HepG2 (cell line): ENCODE data around the gene KCTD5. TPM values are rescaled to one million over a fixed set of nuclear protein-coding genes. Genes with fewer than 3 reads are reported as not detected.

Experiments used
- AFF4 ChIP-seq: sonication (generic); formaldehyde crosslinking; IDR thresholded peaks from 2 replicates; pipeline ENCODE4 v1.4.0; 2020; ENCODE audit warnings: missing genetic modification reagents
- BRD4 ChIP-seq: sonication (generic); formaldehyde crosslinking; IDR thresholded peaks from 2 replicates; pipeline ENCODE4 v1.4.0; 2020; ENCODE audit warnings: missing genetic modification reagents
- ELF4 ChIP-seq: sonication (generic); formaldehyde crosslinking; IDR thresholded peaks from 2 replicates; pipeline ENCODE4 v1.5.0; 2020; ENCODE audit warnings: missing genetic modification reagents, mild to moderate bottlenecking, moderate library complexity, borderline replicate concordance
- HNF1A ChIP-seq, 2 experiments: sonication (generic) in 1 of 2; formaldehyde crosslinking in 1 of 2; IDR thresholded peaks; 2 replicates each; pipeline versions ENCODE4 v1.4.0 to v1.6.1; 2016 to 2020; ENCODE audit warnings: borderline replicate concordance in 1 of 2, low read depth in 1 of 2, mild to moderate bottlenecking in 1 of 2, missing genetic modification reagents in 1 of 2
- MLLT10 ChIP-seq: sonication (generic); formaldehyde crosslinking; IDR thresholded peaks from 2 replicates; pipeline ENCODE4 v1.4.0; 2020; ENCODE audit warnings: missing genetic modification reagents
- MXD4 ChIP-seq: IDR thresholded peaks from 2 replicates; pipeline ENCODE4 v1.6.1; 2016; ENCODE audit warnings: mild to moderate bottlenecking, missing biosample characterization, missing genetic modification reagents
- RXRB ChIP-seq: IDR thresholded peaks from 2 replicates; pipeline ENCODE4 v1.6.1; 2016; ENCODE audit warnings: borderline replicate concordance, missing genetic modification reagents, missing compliant biosample characterization
- SIX1 ChIP-seq: sonication (generic); formaldehyde crosslinking; IDR thresholded peaks from 2 replicates; pipeline ENCODE4 v1.4.0; 2020; ENCODE audit warnings: missing genetic modification reagents, borderline replicate concordance
- TFAP4 ChIP-seq: sonication (generic); IDR thresholded peaks from 2 replicates; pipeline ENCODE4 v1.6.1; 2016; ENCODE audit warnings: low read depth, borderline replicate concordance
- ZBTB44 ChIP-seq: sonication (generic); formaldehyde crosslinking; IDR thresholded peaks from 2 replicates; pipeline ENCODE4 v1.4.0; 2020; ENCODE audit warnings: missing genetic modification reagents
- ZNF263 ChIP-seq: sonication (generic); formaldehyde crosslinking; IDR thresholded peaks from 2 replicates; pipeline ENCODE4 v1.4.0; 2020; ENCODE audit warnings: missing genetic modification reagents
- ZNF296 ChIP-seq: sonication (generic); formaldehyde crosslinking; conservative IDR thresholded peaks from 2 replicates; pipeline ENCODE4 v1.5.0; 2020; ENCODE audit warnings: mild to moderate bottlenecking, missing genetic modification reagents
- ZNF431 ChIP-seq: sonication (generic); formaldehyde crosslinking; IDR thresholded peaks from 2 replicates; pipeline ENCODE4 v1.9.0; 2022; ENCODE audit warnings: missing genetic modification reagents, low read depth, mild to moderate bottlenecking, borderline replicate concordance
- ZNF782 ChIP-seq: sonication (generic); formaldehyde crosslinking; IDR thresholded peaks from 2 replicates; pipeline ENCODE4 v1.4.0; 2020; ENCODE audit warnings: missing genetic modification reagents, mild to moderate bottlenecking, borderline replicate concordance
- polyA plus RNA-seq, 8 experiments: library from polyadenylated mRNA; depleted of rRNA in 3 of 8; stranded (reverse) in 7 of 8; unstranded in 1 of 8; fragments of >200 nt; fragmentation: Illumina TruSeq in 4 of 8; extraction: Trizol in 4 of 8; gene quantifications; 2 replicates each; pipeline versions ENCODE4 v1.2.1 to v1.2.3, GENCODE V29; 2011 to 2016; ENCODE audit warnings: low read depth in 4 of 8, missing spikeins in 1 of 8, mixed read lengths in 1 of 8; ENCODE audit not compliant: insufficient read depth in 1 of 8
- total RNA-seq, 5 experiments: library from RNA; depleted of rRNA; stranded (reverse); fragments of >200 nt; fragmentation: Illumina TruSeq; extraction: Trizol; gene quantifications; 2 replicates each; pipeline ENCODE4 v1.2.3, GENCODE V29; 2016; ENCODE audit warnings: low read depth in 1 of 5
- TF ChIP-seq, protein P1 (sequence below): fragments of 450-650 bp; IDR thresholded peaks from 2 replicates; pipeline ENCODE4 v1.6.1; 2016

KCTD5 gene
- total and polyA plus RNA-seq, 2 of the 13 experiments (the other 11 are each of a cell fraction or from before 2014, with no cell fraction given) = 25.4 to 29.8 TPM

DNA sequence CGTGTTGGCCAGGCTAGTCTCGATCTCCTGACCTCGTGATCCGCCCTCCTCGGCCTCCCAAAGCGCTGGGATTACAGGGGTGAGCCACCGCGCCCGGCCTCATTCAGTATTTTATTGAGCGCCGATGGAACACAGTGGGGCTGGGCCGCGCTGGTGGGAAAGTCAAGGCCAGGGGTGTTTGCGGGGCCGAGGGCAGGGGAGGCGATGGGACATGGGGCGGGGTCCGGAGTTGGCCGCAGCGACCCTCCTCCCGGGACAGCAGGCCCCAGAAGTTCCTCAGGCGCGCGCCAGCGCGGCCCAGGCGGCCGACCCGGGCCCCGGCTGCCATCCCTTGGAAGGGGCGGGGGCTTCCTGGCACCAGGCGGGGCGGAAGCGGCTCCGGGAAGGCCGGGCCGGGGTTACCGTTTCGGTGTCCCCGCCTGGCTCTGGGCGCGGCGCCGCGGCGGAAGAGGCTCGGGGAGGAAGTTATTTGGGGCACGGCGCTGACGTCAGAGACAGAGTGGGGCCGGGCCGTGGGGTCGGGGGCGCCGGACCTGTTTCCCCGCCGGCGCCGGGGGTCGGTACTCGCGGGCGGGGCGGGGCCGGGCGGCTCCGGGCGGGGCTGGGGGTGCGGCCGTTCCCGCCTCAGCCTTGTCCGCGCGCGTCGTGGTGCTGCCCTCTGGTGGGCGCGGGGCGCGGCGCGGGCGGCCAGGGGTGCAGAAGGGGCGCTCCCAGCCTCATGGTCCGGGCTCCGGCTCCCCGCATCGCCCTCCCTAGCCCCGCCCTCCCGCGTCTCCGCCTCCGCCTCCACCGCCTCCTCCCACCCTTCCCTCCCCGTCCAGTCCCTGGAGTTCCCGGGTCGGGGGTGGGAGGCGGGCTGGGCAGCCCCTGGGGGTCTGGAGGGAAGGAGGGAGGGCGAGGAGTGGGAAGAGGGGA, 38.7 kb downstream of the KCTD5 start (continued):
- no peak for TF ChIP-seq HNF1A (IDR thresholded peaks at IDR 0.05; ENCODE audit: low read depth)
- peak; percentile 46; the same call in 1 of the 2 replicates for TF ChIP-seq HNF1A (CRISPR knock-in tag; IDR thresholded peaks at IDR 0.05; ENCODE audit: borderline replicate concordance)
- TF ChIP-seq ZNF782 (CRISPR knock-in tag) = no peak
- TF ChIP-seq ZNF431 (CRISPR knock-in tag) = no peak; the same call in 1 of the 2 replicates
- TF ChIP-seq, protein P1, sequence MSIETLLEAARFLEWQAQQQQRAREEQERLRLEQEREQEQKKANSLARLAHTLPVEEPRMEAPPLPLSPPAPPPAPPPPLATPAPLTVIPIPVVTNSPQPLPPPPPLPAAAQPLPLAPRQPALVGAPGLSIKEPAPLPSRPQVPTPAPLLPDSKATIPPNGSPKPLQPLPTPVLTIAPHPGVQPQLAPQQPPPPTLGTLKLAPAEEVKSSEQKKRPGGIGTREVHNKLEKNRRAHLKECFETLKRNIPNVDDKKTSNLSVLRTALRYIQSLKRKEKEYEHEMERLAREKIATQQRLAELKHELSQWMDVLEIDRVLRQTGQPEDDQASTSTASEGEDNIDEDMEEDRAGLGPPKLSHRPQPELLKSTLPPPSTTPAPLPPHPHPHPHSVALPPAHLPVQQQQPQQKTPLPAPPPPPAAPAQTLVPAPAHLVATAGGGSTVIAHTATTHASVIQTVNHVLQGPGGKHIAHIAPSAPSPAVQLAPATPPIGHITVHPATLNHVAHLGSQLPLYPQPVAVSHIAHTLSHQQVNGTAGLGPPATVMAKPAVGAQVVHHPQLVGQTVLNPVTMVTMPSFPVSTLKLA = no peak
- no peak for TF ChIP-seq AFF4 (CRISPR knock-in tag)
- TF ChIP-seq SIX1 (CRISPR knock-in tag) = no peak
- no peak for TF ChIP-seq ELF4 (CRISPR knock-in tag)
- TF ChIP-seq TFAP4 = peak; percentile 13; the same call in 1 of the 2 replicates
- no peak; the same call in 1 of the 2 replicates for TF ChIP-seq ZNF263
- no peak for TF ChIP-seq ZNF296 (CRISPR knock-in tag)
- TF ChIP-seq RXRB (CRISPR knock-in tag) = 0 out of 2 replicates have a peak, but pooled peaks have one; percentile 45
- TF ChIP-seq BRD4 (CRISPR knock-in tag) = no peak
- no peak for TF ChIP-seq ZBTB44
- no peak for TF ChIP-seq MXD4 (CRISPR knock-in tag)
- TF ChIP-seq MLLT10 (CRISPR knock-in tag) = no peak
